Sigmoid colon (tissue), 7 donors: ENCODE measurements around the gene ULK3. TPM values are rescaled to one million over a fixed set of nuclear protein-coding genes. Genes with fewer than 3 reads are reported as not detected.

Source experiments
- DNase-seq: peaks from one replicate; pipeline ENCODE4 v3.0.0-alpha.2; 2019
- H3K27ac ChIP-seq, 4 donors: fragments of 200-600 bp; sonication (generic); one replicate each; pipeline ENCODE4 v1.5.1; 2016 to 2019; ENCODE audit warnings: mild to moderate bottlenecking in 1 of 4
- H3K27me3 ChIP-seq, 3 donors: fragments of 200-600 bp; sonication (generic); one replicate each; pipeline ENCODE4 v1.5.1; 2019; ENCODE audit warnings: mild to moderate bottlenecking in 1 of 3
- H3K36me3 ChIP-seq, 4 donors: fragments of 200-600 bp; sonication (generic); one replicate each; pipeline ENCODE4 v1.5.1; 2016 to 2019
- H3K4me1 ChIP-seq, 4 donors: fragments of 200-600 bp; sonication (generic); one replicate each; pipeline ENCODE4 v1.5.1; 2017 to 2019
- H3K4me3 ChIP-seq, 4 donors: fragments of 200-600 bp; sonication (generic); one replicate each; pipeline ENCODE4 v1.5.1; 2017 to 2019; ENCODE audit warnings: mild to moderate bottlenecking in 2 of 4, moderate library complexity in 1 of 4
- H3K9me3 ChIP-seq, 4 donors: fragments of 200-600 bp in 3 of 4; sonication (generic) in 3 of 4; one replicate each; pipeline versions ENCODE4 v1.5.1 to v1.6.1; 2013 to 2019
- CTCF ChIP-seq, 4 experiments: fragments of 450-650 bp in 3 of 4; fragments of 200-600 bp in 1 of 4; IDR thresholded peaks; one replicate each; pipeline ENCODE4 v1.5.1; 2016 to 2019; ENCODE audit warnings: antibody characterized with exemption in 4 of 4, mild to moderate bottlenecking in 3 of 4, moderate library complexity in 2 of 4
- EP300 ChIP-seq, 4 donors: sonication (generic); formaldehyde crosslinking; IDR thresholded peaks; one replicate each; pipeline ENCODE4 v1.6.1; 2017; ENCODE audit warnings: antibody characterized with exemption in 4 of 4
- POLR2A ChIP-seq, 2 donors: fragments of 450-650 bp; IDR thresholded peaks; one replicate each; pipeline ENCODE4 v1.6.1; 2016; ENCODE audit warnings: antibody characterized with exemption in 2 of 2, mild to moderate bottlenecking in 2 of 2, moderate library complexity in 2 of 2
- POLR2AphosphoS5 ChIP-seq, 4 donors: sonication (generic); formaldehyde crosslinking; IDR thresholded peaks; one replicate each; pipeline ENCODE4 v1.6.1; 2017; ENCODE audit warnings: antibody characterized with exemption in 4 of 4
- WGBS, 2 donors: extraction: QIAGEN DNeasy Blood & Tissue Kit; methylation state at CpG; one replicate each; pipeline ENCODE4 v1.1.7; 2013; 5-methylcytosine and 5-hydroxymethylcytosine counted together
- intact Hi-C: fragments of 100-400 bp; cut with DNase I; formaldehyde crosslinking; loops from one replicate; pipeline ENCODE4 v1.15.1; 2023
- polyA plus RNA-seq, 3 donors: library from polyadenylated mRNA; stranded (reverse); fragments of 200-250 nt; gene quantifications; one replicate each; pipeline ENCODE4 v1.2.3, GENCODE V29; 2013
- total RNA-seq, 4 donors: library from RNA; depleted of rRNA; stranded (reverse); fragments of >200 nt; gene quantifications; one replicate each; pipeline ENCODE4 v1.1.0, GENCODE V29; 2016
- donor health status: healthy with polysubstance abuse.
- donor health status: Bipolar disorder and iron deficiency.
- donor health status: healthy.

The ULK3 gene
- total and polyA plus RNA-seq, 7 donors: 21.1 to 48.6 (median 46.8) TPM

GRCh38 chr15:74820056-74820455 lies 22.9 kb downstream of the ULK3 start:
- TF ChIP-seq EP300 (IDR thresholded peaks at IDR 0.05): no peak
- no peak for TF ChIP-seq CTCF (IDR thresholded peaks at IDR 0.05)
- no peak for TF ChIP-seq POLR2A (IDR thresholded peaks at IDR 0.05)
- TF ChIP-seq POLR2AphosphoS5 (IDR thresholded peaks at IDR 0.05): no peak
- Histone ChIP-seq H3K36me3 (no peaks in the 10 kb centered on the region), H3K4me1 (peaks cover 0 to 22% (median 16%) of the 10 kb centered on the region in 4 donors), H3K27ac (no peak overlapping the region), H3K9me3 (no peaks in the 10 kb centered on the region), H3K4me3 (no peak overlapping the region), H3K27me3 (no peaks in the 10 kb centered on the region)
- intact Hi-C loops: no loop called here
- 94 to 95% methylated on average over 5 of the region's 5 CpGs for WGBS, 2 donors
- DNase-seq: no peak

- H3K9me3 ChIP-seq: no peaks in the 10 kb centered on the region
- intact Hi-C loops: loop anchor here (2.0 kb wide), 1 partner anchor 13 kb away; no protein-coding TSS in a partner anchor
- peak overlapping the region in 3 of 4 donors; percentile 35 to 61 (median 59) for H3K27ac ChIP-seq
- no peak for DNase-seq
- TF ChIP-seq CTCF (IDR thresholded peaks at IDR 0.05): peak in 1 of 4 experiments; percentile 20
- TF ChIP-seq POLR2AphosphoS5 (IDR thresholded peaks at IDR 0.05): no peak
- H3K36me3 ChIP-seq: no peaks in the 10 kb centered on the region
- no peak overlapping the region for H3K4me3 ChIP-seq
- H3K27me3 ChIP-seq: no peaks in the 10 kb centered on the region
- 9 to 37% methylated on average over 9 of the region's 9 CpGs for WGBS, 2 donors
- peaks cover 0 to 29% (median 19%) of the 10 kb centered on the region in 4 donors for H3K4me1 ChIP-seq
Measured at GRCh38 chr15:74817370-74817737, 25.6 kb downstream of the ULK3 start.

DNA sequence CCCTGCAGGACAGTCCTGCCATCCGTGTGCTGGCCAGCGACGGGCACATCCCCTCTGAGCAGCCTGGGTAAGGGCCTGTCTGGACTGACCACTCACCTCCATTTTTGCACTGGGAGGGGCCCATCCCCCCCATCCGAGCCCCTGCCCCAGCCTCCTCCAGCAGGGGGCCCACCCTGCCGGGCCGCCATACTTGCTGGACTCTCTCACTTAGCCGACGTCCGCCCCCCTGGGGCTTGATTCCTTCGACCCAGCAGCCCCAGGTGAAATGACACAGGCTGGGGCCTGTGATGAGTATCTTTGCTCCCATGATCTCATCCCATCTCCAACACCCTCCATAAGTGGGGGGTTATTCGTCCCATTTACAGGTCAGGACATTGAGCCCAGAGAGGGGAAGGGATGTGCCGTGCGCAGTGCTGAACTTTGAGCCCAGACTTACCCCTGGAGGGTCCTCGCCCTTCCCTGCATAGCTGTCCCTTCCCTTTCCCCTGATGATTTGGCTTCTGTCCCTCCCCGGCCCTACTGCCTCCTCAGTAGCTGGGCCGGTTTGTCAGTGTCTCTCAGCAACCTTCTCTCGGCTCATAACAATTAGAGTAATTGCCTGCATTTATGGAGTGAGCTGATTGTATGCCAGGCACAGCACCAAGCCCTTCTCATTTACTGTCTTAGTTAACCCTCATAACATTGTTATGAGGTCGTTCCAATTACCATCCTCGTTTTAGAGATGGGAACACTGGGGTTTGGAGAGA lies 26.2 kb downstream of the ULK3 start:
- Histone ChIP-seq H3K4me1 (peaks cover 0 to 29% (median 19%) of the 10 kb centered on the region in 4 donors), H3K36me3 (no peaks in the 10 kb centered on the region), H3K27ac (peak overlapping the region in 3 of 4 donors; percentile 35 to 61 (median 59)), H3K27me3 (no peaks in the 10 kb centered on the region), H3K4me3 (no peak overlapping the region), H3K9me3 (no peaks in the 10 kb centered on the region)
- TF ChIP-seq CTCF (IDR thresholded peaks at IDR 0.05) (no peak), POLR2AphosphoS5 (IDR thresholded peaks at IDR 0.05) (no peak)
- no peak for DNase-seq
- 30 to 61% methylated on average over 19 of the region's 19 CpGs for WGBS, 2 donors
- intact Hi-C loops: loop anchor here (2.0 kb wide), 1 partner anchor 14 kb away; no protein-coding TSS in a partner anchor

GRCh38 chr15:74815961-74816360 lies 27.0 kb downstream of the ULK3 start:
- no peak for DNase-seq
- WGBS, 2 donors: 79 to 92% methylated on average over 15 of the region's 15 CpGs
- Histone ChIP-seq H3K9me3 (no peaks in the 10 kb centered on the region), H3K36me3 (no peaks in the 10 kb centered on the region), H3K27me3 (no peaks in the 10 kb centered on the region), H3K4me1 (peaks cover 0 to 29% (median 19%) of the 10 kb centered on the region in 4 donors), H3K27ac (peak overlapping the region in 2 of 4 donors; percentile 59 to 61), H3K4me3 (no peak overlapping the region)
- no peak for TF ChIP-seq CTCF (IDR thresholded peaks at IDR 0.05)
- TF ChIP-seq EP300 (IDR thresholded peaks at IDR 0.05): no peak
- TF ChIP-seq POLR2AphosphoS5 (IDR thresholded peaks at IDR 0.05): no peak
- TF ChIP-seq POLR2A (IDR thresholded peaks at IDR 0.05): no peak
- intact Hi-C loops: loop anchor here (2.0 kb wide), 1 partner anchor 15 kb away; no protein-coding TSS in a partner anchor
